Measurements from ENCODE around the gene FAM117B.

DNA sequence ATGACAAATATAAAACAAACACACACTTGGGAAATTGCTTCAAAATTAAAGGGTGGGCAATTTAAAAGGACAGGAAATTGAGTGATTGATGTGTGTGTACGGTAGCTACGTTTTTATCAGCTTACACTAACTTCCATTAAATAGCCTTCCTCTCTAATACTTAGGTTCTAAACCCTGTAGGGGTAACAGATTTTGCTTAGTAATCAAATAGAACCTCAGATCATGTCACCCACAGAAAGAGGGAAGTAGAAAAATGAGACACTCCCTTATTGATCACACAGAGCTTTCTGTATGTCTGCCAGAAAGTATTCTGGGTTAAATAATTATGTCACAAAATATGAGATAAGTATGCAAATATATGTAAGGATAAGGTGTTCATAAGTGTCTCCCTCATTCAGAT, 143.4 kb downstream of the FAM117B start:
- TF ChIP-seq, protein P1, sequence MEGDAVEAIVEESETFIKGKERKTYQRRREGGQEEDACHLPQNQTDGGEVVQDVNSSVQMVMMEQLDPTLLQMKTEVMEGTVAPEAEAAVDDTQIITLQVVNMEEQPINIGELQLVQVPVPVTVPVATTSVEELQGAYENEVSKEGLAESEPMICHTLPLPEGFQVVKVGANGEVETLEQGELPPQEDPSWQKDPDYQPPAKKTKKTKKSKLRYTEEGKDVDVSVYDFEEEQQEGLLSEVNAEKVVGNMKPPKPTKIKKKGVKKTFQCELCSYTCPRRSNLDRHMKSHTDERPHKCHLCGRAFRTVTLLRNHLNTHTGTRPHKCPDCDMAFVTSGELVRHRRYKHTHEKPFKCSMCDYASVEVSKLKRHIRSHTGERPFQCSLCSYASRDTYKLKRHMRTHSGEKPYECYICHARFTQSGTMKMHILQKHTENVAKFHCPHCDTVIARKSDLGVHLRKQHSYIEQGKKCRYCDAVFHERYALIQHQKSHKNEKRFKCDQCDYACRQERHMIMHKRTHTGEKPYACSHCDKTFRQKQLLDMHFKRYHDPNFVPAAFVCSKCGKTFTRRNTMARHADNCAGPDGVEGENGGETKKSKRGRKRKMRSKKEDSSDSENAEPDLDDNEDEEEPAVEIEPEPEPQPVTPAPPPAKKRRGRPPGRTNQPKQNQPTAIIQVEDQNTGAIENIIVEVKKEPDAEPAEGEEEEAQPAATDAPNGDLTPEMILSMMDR (conservative IDR thresholded peaks at IDR 0.05): no peak
- no peak for TF ChIP-seq ZFX (IDR thresholded peaks at IDR 0.05)

Data from C4-2B (cell line).